CD4-positive, alpha-beta memory T cell (primary cell): ENCODE measurements around the gene KLHL18. TPM values are rescaled to one million over a fixed set of nuclear protein-coding genes. Genes with fewer than 3 reads are reported as not detected.

Experiments used
- CTCF ChIA-PET: fragments of 350-600 bp; sonication (Branson Sonifier 250); formaldehyde crosslinking; loops from one replicate; lab custom pipeline; 2021; ENCODE audit warnings: inconsistent platforms; ENCODE audit not compliant: partially characterized antibody; lab: Charles Lee
- POLR2A ChIA-PET: fragments of 350-600 bp; sonication (Branson Sonifier 250); formaldehyde crosslinking; loops from one replicate; lab custom pipeline; 2021; ENCODE audit not compliant: partially characterized antibody; lab: Charles Lee
- DNase-seq, 5 donors: peaks; one replicate each; pipeline versions ENCODE4 v3.0.0 to v3.0.0-alpha.2; 2020 to 2022; ENCODE audit warnings: mixed read lengths in 1 of 5
- H3K27ac ChIP-seq: one replicate; pipeline ENCODE4 v1.7.0; 2013; ENCODE audit warnings: low read depth, low read length
- H3K27me3 ChIP-seq: 2 replicates; pipeline ENCODE4 v1.7.0; 2013; ENCODE audit warnings: mild to moderate bottlenecking, low read length, moderate library complexity; ENCODE audit not compliant: insufficient read depth
- H3K36me3 ChIP-seq: 2 replicates; pipeline ENCODE4 v1.7.0; 2013; ENCODE audit warnings: mild to moderate bottlenecking, low read length, moderate library complexity; ENCODE audit not compliant: insufficient read depth
- H3K4me1 ChIP-seq: 2 replicates; pipeline ENCODE4 v1.7.0; 2013; ENCODE audit warnings: mild to moderate bottlenecking, low read length, moderate library complexity; ENCODE audit not compliant: insufficient read depth
- H3K4me3 ChIP-seq, 2 donors: one replicate each; pipeline ENCODE4 v1.7.0; 2013; ENCODE audit warnings: low read length in 2 of 2, mild to moderate bottlenecking in 1 of 2
- H3K9me3 ChIP-seq, 2 donors: one replicate each; pipeline ENCODE4 v1.7.0; 2013; ENCODE audit warnings: low read length in 2 of 2, control low read depth in 1 of 2; ENCODE audit not compliant: control insufficient read depth in 1 of 2
- H3K27ac Mint-ChIP-seq, 7 donors: one replicate each; pipeline ENCODE4 v1.8.0; 2020 to 2021; ENCODE audit warnings: mixed read lengths in 7 of 7, mild to moderate bottlenecking in 6 of 7, inconsistent platforms in 3 of 7, moderate library complexity in 3 of 7
- H3K27me3 Mint-ChIP-seq, 2 donors: one replicate each; pipeline ENCODE4 v1.8.0; 2020 to 2021; ENCODE audit warnings: mixed read lengths in 2 of 2
- H3K36me3 Mint-ChIP-seq, 2 donors: one replicate each; pipeline ENCODE4 v1.8.0; 2020 to 2021; ENCODE audit warnings: mixed read lengths in 2 of 2, inconsistent platforms in 1 of 2, mild to moderate bottlenecking in 1 of 2
- H3K4me1 Mint-ChIP-seq, 4 donors: one replicate each; pipeline ENCODE4 v1.8.0; 2020 to 2021; ENCODE audit warnings: mixed read lengths in 4 of 4, mild to moderate bottlenecking in 1 of 4
- H3K4me3 Mint-ChIP-seq, 8 donors: one replicate each; pipeline ENCODE4 v1.8.0; 2020 to 2021; ENCODE audit warnings: mixed read lengths in 8 of 8, mild to moderate bottlenecking in 7 of 8, moderate library complexity in 6 of 8, inconsistent platforms in 3 of 8
- H3K9me3 Mint-ChIP-seq, 8 donors: one replicate each; pipeline ENCODE4 v1.8.0; 2020 to 2021; ENCODE audit warnings: mixed read lengths in 8 of 8, mild to moderate bottlenecking in 5 of 8, inconsistent platforms in 3 of 8, moderate library complexity in 1 of 8
- intact Hi-C: fragments of 100-400 bp; cut with micrococcal nuclease; formaldehyde crosslinking; loops from one replicate; pipeline ENCODE4 v1.15.1; 2023
- polyA plus RNA-seq, 2 donors: library from polyadenylated mRNA; unstranded; fragments of 300-500 nt; fragmentation: Illumina TruSeq; gene quantifications; one replicate each; pipeline ENCODE4 v1.2.3, GENCODE V29; 2021
- total RNA-seq, 2 experiments: library from RNA; stranded (reverse); gene quantifications; one replicate each; pipeline ENCODE4 v1.2.3, GENCODE V29; 2021

KLHL18 gene
- total and polyA plus RNA-seq, 4 experiments from 2014 or later, result 17.0 to 26.7 (median 20.8) TPM

DNA sequence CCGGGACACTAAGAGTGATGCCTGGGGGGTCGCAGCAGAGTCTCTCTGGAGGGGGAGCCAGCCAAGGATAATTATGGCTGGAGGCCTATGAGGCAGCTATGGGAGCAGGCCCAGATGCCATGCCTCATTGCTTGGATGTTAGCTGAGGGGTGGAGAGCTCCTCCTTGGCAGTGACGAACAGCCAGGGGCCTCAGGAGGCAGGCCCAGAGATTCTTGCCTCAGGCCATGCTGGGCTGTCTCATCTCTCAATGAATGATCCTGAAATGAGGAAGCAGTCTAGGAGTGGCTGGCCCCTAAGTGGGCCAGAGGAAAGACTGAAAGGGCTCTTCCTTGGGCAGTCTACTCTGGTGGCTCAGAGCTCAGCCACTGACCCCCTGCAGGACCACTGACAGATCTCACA lies 21.4 kb upstream of the KLHL18 start:
- intact Hi-C loops, result no loop called here
- H3K27ac Mint-ChIP-seq, result no peak overlapping the region
- DNase-seq, result no peak
- POLR2A ChIA-PET, result interaction anchor here (0.5 kb wide), 1 partner anchor 63 kb away, joined by 4 read pairs; no protein-coding TSS in a partner anchor
- H3K4me1 Mint-ChIP-seq, result no peaks in the 10 kb centered on the region
- CTCF ChIA-PET, result no interaction called here
- Histone ChIP-seq H3K4me3 (no peak overlapping the region), H3K27ac (no peak overlapping the region), H3K9me3 (no peaks in the 10 kb centered on the region), H3K27me3 (no peaks in the 10 kb centered on the region), H3K36me3 (no peaks in the 10 kb centered on the region), H3K4me1 (no peaks in the 10 kb centered on the region)
- no peaks in the 10 kb centered on the region for H3K27me3 Mint-ChIP-seq
- no peaks in the 10 kb centered on the region for H3K9me3 Mint-ChIP-seq
- H3K36me3 Mint-ChIP-seq, result no peaks in the 10 kb centered on the region
- H3K4me3 Mint-ChIP-seq, result no peak overlapping the region

DNA sequence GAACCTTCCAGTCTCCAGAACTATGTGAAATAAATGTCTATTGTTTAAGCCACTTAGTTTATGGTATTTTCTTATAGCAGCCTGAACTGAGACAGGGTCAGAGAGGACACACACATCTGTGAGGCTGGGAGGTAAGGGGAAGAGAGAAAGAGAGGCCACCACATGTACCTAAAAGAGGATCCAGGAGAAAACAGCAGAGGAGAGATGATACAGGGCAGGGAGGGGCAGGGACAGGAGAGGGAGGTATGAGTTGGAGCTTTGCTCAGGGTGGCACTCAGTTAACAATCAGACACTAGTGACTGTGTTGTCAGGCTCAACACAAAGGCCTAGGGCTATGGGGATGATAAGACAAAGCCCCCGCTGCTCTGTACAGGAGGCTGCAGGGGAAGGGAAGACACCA lies 17.7 kb upstream of the KLHL18 start:
- no peak for DNase-seq
- H3K36me3 ChIP-seq, result no peaks in the 10 kb centered on the region
- Mint-ChIP-seq H3K9me3 (no peaks in the 10 kb centered on the region), H3K4me1 (peaks cover 0 to 6% (median 4%) of the 10 kb centered on the region in 4 donors), H3K4me3 (no peak overlapping the region), H3K27ac (peak overlapping the region in 1 of 7 donors; percentile 41), H3K27me3 (no peaks in the 10 kb centered on the region), H3K36me3 (no peaks in the 10 kb centered on the region)
- H3K27ac ChIP-seq, result no peak overlapping the region
- no peaks in the 10 kb centered on the region for H3K9me3 ChIP-seq
- peaks cover 6% of the 10 kb centered on the region for H3K4me1 ChIP-seq
- intact Hi-C loops, result no loop called here
- H3K4me3 ChIP-seq, result no peak overlapping the region
- no peaks in the 10 kb centered on the region for H3K27me3 ChIP-seq
- POLR2A ChIA-PET, result no interaction called here
- CTCF ChIA-PET, result no interaction called here

DNA sequence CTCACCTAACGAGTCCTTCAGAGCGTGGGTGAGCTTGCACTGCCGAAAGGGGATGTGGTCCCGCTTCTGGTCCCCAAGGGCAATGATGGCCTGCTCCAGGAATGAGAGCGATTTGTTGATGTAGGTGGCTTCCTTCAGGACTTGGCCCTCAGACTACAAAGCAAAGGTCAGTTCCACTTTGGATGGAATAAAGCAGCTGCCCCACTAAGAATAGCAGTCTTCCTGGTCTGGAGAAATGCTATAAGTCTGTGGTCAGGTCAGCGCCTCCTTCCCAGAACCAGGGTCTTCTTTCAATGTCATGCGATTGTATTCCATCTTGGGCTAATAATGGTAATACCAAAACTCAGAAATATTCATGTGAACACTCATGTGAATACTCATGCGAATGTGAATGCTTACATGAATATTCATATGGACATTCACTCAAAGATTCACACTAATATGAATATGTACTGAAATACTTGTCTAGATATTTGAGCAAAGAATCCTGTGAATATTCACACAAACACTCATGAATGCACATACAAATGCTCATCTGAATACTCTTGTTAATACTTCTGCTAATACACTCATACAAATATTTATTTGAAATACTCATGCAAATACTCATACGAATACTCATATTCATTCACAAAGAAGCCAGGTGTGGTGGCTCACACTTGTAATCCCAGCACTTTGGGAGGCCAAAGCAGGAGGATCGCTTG lies 16.9 kb upstream of the KLHL18 start:
- POLR2A ChIA-PET, result no interaction called here
- no peak for DNase-seq
- peak overlapping the region in 1 of 7 donors; percentile 25 for H3K27ac Mint-ChIP-seq
- Histone ChIP-seq H3K4me3 (no peak overlapping the region), H3K36me3 (no peaks in the 10 kb centered on the region), H3K27me3 (no peaks in the 10 kb centered on the region), H3K9me3 (no peaks in the 10 kb centered on the region), H3K27ac (no peak overlapping the region), H3K4me1 (peaks cover 6% of the 10 kb centered on the region)
- intact Hi-C loops, result no loop called here
- no peaks in the 10 kb centered on the region for H3K9me3 Mint-ChIP-seq
- H3K4me3 Mint-ChIP-seq, result no peak overlapping the region
- no peaks in the 10 kb centered on the region for H3K36me3 Mint-ChIP-seq
- H3K27me3 Mint-ChIP-seq, result no peaks in the 10 kb centered on the region
- H3K4me1 Mint-ChIP-seq, result peaks cover 0 to 6% (median 4%) of the 10 kb centered on the region in 4 donors
- CTCF ChIA-PET, result no interaction called here

DNA sequence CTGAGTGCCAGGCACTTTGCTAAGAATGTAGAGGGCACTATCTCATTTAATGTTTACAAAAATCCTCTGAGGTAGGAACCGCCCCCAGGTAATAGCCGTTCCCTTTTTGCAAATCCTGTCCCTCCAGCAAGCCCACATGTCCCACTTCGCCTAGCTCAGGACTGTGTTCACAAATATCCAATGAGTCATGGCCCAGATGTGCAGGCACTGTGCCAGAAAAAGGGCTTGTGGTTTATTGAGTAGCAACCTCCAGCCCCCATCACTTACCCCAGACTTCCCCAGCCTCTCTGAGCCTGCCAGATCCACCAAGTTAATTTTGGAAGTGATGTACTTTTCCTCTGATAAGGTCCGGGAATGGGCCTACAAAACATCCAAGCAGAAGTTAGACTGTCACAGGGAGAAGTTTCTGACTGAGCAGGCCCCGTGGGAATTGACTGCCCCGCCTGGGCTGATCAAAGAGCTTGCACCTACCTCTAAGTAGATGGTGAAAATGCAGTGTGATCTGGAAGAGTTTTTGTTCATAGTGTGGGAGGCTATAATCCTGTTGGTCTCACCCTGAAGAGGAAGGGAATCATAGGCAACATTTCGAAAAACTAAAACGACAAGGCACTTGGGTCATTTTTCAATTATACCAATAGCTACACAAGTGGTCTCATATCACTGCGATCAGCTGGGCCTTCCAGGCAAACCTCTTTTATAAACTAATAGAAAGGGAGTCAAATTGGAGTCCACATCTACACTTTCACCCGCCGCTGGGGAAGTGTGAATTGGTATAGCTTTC lies 15.8 kb upstream of the KLHL18 start:
- POLR2A ChIA-PET, result interaction anchor here (1.0 kb wide), 1 partner anchor 103 kb away, joined by 5 read pairs; the partner anchor contains the start of gene SETD2
- CTCF ChIA-PET, result no interaction called here
- Histone ChIP-seq H3K4me1 (peaks cover 6% of the 10 kb centered on the region), H3K9me3 (no peaks in the 10 kb centered on the region), H3K36me3 (no peaks in the 10 kb centered on the region), H3K4me3 (no peak overlapping the region), H3K27me3 (no peaks in the 10 kb centered on the region), H3K27ac (no peak overlapping the region)
- H3K27me3 Mint-ChIP-seq, result no peaks in the 10 kb centered on the region
- peak overlapping the region in 1 of 7 donors; percentile 13 for H3K27ac Mint-ChIP-seq
- peaks cover 0 to 6% (median 4%) of the 10 kb centered on the region in 4 donors for H3K4me1 Mint-ChIP-seq
- intact Hi-C loops, result no loop called here
- H3K4me3 Mint-ChIP-seq, result no peak overlapping the region
- H3K36me3 Mint-ChIP-seq, result no peaks in the 10 kb centered on the region
- DNase-seq, result peak in 2 of 5 donors; percentile 9 to 61
- no peaks in the 10 kb centered on the region for H3K9me3 Mint-ChIP-seq

DNA sequence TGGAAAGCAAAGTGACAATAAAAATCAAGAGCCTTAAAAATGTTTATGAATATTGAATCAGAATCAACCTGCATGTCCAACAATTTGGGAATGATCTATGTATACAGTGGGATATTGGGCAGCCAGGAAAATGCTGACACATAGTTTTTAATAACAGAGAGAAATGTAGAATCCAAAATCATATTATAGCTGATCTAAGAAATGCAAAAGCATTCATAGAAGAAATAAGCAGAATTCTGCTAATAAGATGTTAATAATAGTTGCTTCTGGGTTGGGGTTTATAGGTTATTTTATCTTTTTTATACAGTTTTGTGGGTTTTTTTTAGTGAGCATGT lies 15.3 kb upstream of the KLHL18 start:
- no peaks in the 10 kb centered on the region for H3K9me3 Mint-ChIP-seq
- Histone ChIP-seq H3K4me1 (peaks cover 6% of the 10 kb centered on the region), H3K36me3 (no peaks in the 10 kb centered on the region), H3K4me3 (no peak overlapping the region), H3K27ac (no peak overlapping the region), H3K9me3 (no peaks in the 10 kb centered on the region), H3K27me3 (no peaks in the 10 kb centered on the region)
- DNase-seq, result no peak
- H3K4me3 Mint-ChIP-seq, result no peak overlapping the region
- H3K27me3 Mint-ChIP-seq, result no peaks in the 10 kb centered on the region
- intact Hi-C loops, result no loop called here
- ChIA-PET CTCF (interaction anchor here (0.7 kb wide), 1 partner anchor 16 kb away, joined by 3 read pairs; the partner anchor contains the start of gene KLHL18), POLR2A (interaction anchor here (1.0 kb wide), 1 partner anchor 103 kb away, joined by 5 read pairs; the partner anchor contains the start of gene SETD2)
- H3K36me3 Mint-ChIP-seq, result no peaks in the 10 kb centered on the region
- H3K27ac Mint-ChIP-seq, result no peak overlapping the region
- H3K4me1 Mint-ChIP-seq, result peaks cover 0 to 6% (median 4%) of the 10 kb centered on the region in 4 donors

DNA sequence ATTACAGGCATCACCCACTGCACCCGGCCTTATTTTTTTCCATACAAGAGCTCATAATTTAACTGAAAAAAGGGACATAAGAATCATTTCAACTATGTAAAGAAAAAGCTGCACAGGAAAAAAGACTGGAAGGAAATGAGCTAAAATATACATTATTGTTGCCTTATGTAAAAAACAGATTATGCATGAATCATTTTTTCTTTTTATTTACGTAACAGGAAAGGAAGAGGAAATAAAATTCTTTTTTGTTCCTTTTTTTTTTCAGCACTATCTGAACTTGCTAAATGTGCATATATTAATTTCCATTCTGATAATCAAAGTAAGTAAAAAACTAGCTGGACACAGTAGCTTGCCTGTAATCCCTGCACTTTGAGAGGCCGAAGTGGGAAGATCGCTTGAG lies 12.2 kb upstream of the KLHL18 start:
- no peaks in the 10 kb centered on the region for H3K27me3 Mint-ChIP-seq
- DNase-seq, result no peak
- ChIA-PET CTCF (interaction anchor here (1.4 kb wide), 1 partner anchor 34 kb away, joined by 3 read pairs; no protein-coding TSS in a partner anchor), POLR2A (no interaction called here)
- Histone ChIP-seq H3K36me3 (no peaks in the 10 kb centered on the region), H3K4me3 (no peak overlapping the region), H3K27ac (no peak overlapping the region), H3K27me3 (no peaks in the 10 kb centered on the region), H3K9me3 (no peaks in the 10 kb centered on the region), H3K4me1 (peaks cover 6% of the 10 kb centered on the region)
- no peaks in the 10 kb centered on the region for H3K9me3 Mint-ChIP-seq
- no peak overlapping the region for H3K27ac Mint-ChIP-seq
- no peak overlapping the region for H3K4me3 Mint-ChIP-seq
- peaks cover 0 to 8% (median 4%) of the 10 kb centered on the region in 4 donors for H3K4me1 Mint-ChIP-seq
- intact Hi-C loops, result no loop called here
- no peaks in the 10 kb centered on the region for H3K36me3 Mint-ChIP-seq

DNA sequence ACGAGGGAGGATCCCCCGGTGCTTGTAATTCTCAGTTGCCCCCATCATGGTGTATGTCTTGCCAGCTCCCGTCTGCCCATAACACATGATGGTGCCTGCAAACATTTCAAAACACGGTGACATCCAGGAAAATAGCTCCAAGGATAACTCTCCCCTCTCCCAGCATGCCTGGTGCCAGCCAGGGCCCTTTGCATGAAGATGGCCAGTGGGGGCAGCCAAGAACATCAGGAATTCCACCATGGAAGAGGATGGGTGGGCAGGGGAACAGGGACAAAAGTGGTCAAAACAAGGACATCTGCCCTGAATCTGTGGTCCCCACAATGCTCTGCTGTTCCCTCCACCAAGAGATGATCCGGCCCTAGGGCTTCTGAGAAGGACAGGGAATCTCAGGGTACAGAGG lies 9.2 kb upstream of the KLHL18 start:
- H3K4me1 ChIP-seq, result no peaks in the 10 kb centered on the region
- no peak overlapping the region for H3K4me3 ChIP-seq
- no peaks in the 10 kb centered on the region for H3K9me3 ChIP-seq
- Mint-ChIP-seq H3K27me3 (no peaks in the 10 kb centered on the region), H3K36me3 (no peaks in the 10 kb centered on the region), H3K4me3 (no peak overlapping the region), H3K9me3 (no peaks in the 10 kb centered on the region), H3K27ac (no peak overlapping the region), H3K4me1 (peaks cover 0 to 1% (median 0%) of the 10 kb centered on the region in 4 donors)
- ChIA-PET CTCF (interaction anchor here (0.7 to 1.1 kb wide), 2 partner anchors 51 to 407 kb away, joined by 3 read pairs; no protein-coding TSS in a partner anchor), POLR2A (no interaction called here)
- no peak overlapping the region for H3K27ac ChIP-seq
- intact Hi-C loops, result no loop called here
- no peaks in the 10 kb centered on the region for H3K36me3 ChIP-seq
- no peak for DNase-seq
- no peaks in the 10 kb centered on the region for H3K27me3 ChIP-seq
